Mesenchymal stem cell (in vitro differentiated cells and primary cell): ENCODE data around the gene TOMM70.

Experiments used
- DNase-seq: peaks from one replicate; pipeline ENCODE4 v3.0.0-alpha.2; 2013
- H2AFZ ChIP-seq: one replicate; pipeline ENCODE4 v1.6.1; 2013; ENCODE audit warnings: low read depth, mild to moderate bottlenecking, control low read depth, inconsistent platforms, low read length, moderate library complexity
- H2AK5ac ChIP-seq: 2 replicates; pipeline ENCODE4 v1.6.1; 2013; ENCODE audit warnings: low read length, moderate library complexity, mild to moderate bottlenecking, inconsistent platforms; ENCODE audit not compliant: severe bottlenecking
- H2BK120ac ChIP-seq: one replicate; pipeline ENCODE4 v1.6.1; 2013; ENCODE audit warnings: low read depth, mild to moderate bottlenecking, inconsistent platforms, low read length, moderate library complexity
- H2BK12ac ChIP-seq, 2 experiments: one replicate each; pipeline ENCODE4 v1.6.1; 2013; ENCODE audit warnings: inconsistent platforms in 2 of 2, low read length in 2 of 2, mild to moderate bottlenecking in 2 of 2, moderate library complexity in 2 of 2, control low read depth in 1 of 2
- H2BK15ac ChIP-seq: one replicate; pipeline ENCODE4 v1.6.1; 2013; ENCODE audit warnings: mild to moderate bottlenecking, low read depth, inconsistent platforms; ENCODE audit not compliant: poor library complexity, severe bottlenecking
- H2BK5ac ChIP-seq: 2 replicates; pipeline ENCODE4 v1.6.1; 2013; ENCODE audit warnings: low read depth, mild to moderate bottlenecking, low read length, control low read depth, inconsistent platforms; ENCODE audit not compliant: poor library complexity, severe bottlenecking
- H3K14ac ChIP-seq, 2 experiments: one replicate each; pipeline ENCODE4 v1.6.1; 2013; ENCODE audit warnings: inconsistent platforms in 2 of 2, low read length in 2 of 2, control low read depth in 1 of 2, mild to moderate bottlenecking in 1 of 2, moderate library complexity in 1 of 2
- H3K18ac ChIP-seq, 2 experiments: one replicate each; pipeline ENCODE4 v1.6.1; 2013; ENCODE audit warnings: inconsistent platforms in 2 of 2, low read length in 2 of 2, control low read depth in 1 of 2, low read depth in 1 of 2, mild to moderate bottlenecking in 1 of 2
- H3K23ac ChIP-seq, 2 experiments: one replicate each; pipeline ENCODE4 v1.6.1; 2013; ENCODE audit warnings: inconsistent platforms in 2 of 2, low read length in 2 of 2, mild to moderate bottlenecking in 2 of 2, moderate library complexity in 2 of 2, control low read depth in 1 of 2
- H3K27ac ChIP-seq: 2 replicates; pipeline ENCODE4 v1.5.1; 2013; ENCODE audit warnings: mild to moderate bottlenecking, moderate library complexity, low read length, control low read depth, inconsistent platforms; ENCODE audit not compliant: poor library complexity, severe bottlenecking
- H3K27me3 ChIP-seq, 2 experiments: 2 replicates each; pipeline versions ENCODE4 v1.6.1 to v1.7.0; 2013; ENCODE audit warnings: low read length in 2 of 2, mild to moderate bottlenecking in 2 of 2, moderate library complexity in 2 of 2, control low read depth in 1 of 2, inconsistent platforms in 1 of 2; ENCODE audit not compliant: control insufficient read depth in 1 of 2, insufficient read depth in 1 of 2
- H3K36me3 ChIP-seq, 2 experiments: 2 replicates each; pipeline versions ENCODE4 v1.6.1 to v1.7.0; 2013; ENCODE audit warnings: low read length in 2 of 2, control low read depth in 1 of 2, inconsistent platforms in 1 of 2, low read depth in 1 of 2, mild to moderate bottlenecking in 1 of 2; ENCODE audit not compliant: insufficient read depth in 2 of 2, control insufficient read depth in 1 of 2
- H3K4ac ChIP-seq, 2 experiments: one replicate each; pipeline ENCODE4 v1.6.1; 2013; ENCODE audit warnings: inconsistent platforms in 2 of 2, low read length in 2 of 2, mild to moderate bottlenecking in 2 of 2, moderate library complexity in 2 of 2, control low read depth in 1 of 2, low read depth in 1 of 2
- H3K4me1 ChIP-seq: 2 replicates; pipeline ENCODE4 v1.6.1; 2013; ENCODE audit warnings: low read depth, low read length, control low read depth; ENCODE audit not compliant: control insufficient read depth, insufficient read depth
- H3K4me2 ChIP-seq: 2 replicates; pipeline ENCODE4 v1.6.1; 2013; ENCODE audit warnings: low read length, mild to moderate bottlenecking, inconsistent platforms; ENCODE audit not compliant: poor library complexity, severe bottlenecking
- H3K4me3 ChIP-seq, 2 experiments: 2 replicates each; pipeline versions ENCODE4 v1.5.1 to v1.7.0; 2013; ENCODE audit warnings: low read length in 2 of 2, mild to moderate bottlenecking in 2 of 2, control low read depth in 1 of 2, low read depth in 1 of 2; ENCODE audit not compliant: insufficient read depth in 1 of 2
- H3K79me1 ChIP-seq: replicated peaks from 2 replicates; pipeline ENCODE4 v1.6.1; 2013; ENCODE audit warnings: mild to moderate bottlenecking, control low read depth, low read length, inconsistent platforms; ENCODE audit not compliant: poor library complexity, severe bottlenecking
- H3K9ac ChIP-seq: 2 replicates; pipeline ENCODE4 v1.7.0; 2013; ENCODE audit warnings: mild to moderate bottlenecking, low read length, moderate library complexity
- H3K9me3 ChIP-seq: 2 replicates; pipeline ENCODE4 v1.7.0; 2013; ENCODE audit warnings: mild to moderate bottlenecking, low read length; ENCODE audit not compliant: control insufficient read depth
- H4K8ac ChIP-seq: one replicate; pipeline ENCODE4 v1.6.1; 2013; ENCODE audit warnings: inconsistent platforms, mild to moderate bottlenecking, low read length, moderate library complexity
- H4K91ac ChIP-seq: one replicate; pipeline ENCODE4 v1.6.1; 2013; ENCODE audit warnings: mild to moderate bottlenecking, low read length, inconsistent platforms
- WGBS: methylation state at CpG from one replicate; pipeline ENCODE4 v1.1.7; 2013; ENCODE audit warnings: mixed read lengths; 5-methylcytosine and 5-hydroxymethylcytosine counted together

TOMM70 gene

GRCh38 chr3:100359035-100359434, 41.9 kb downstream of the TOMM70 start:
- 97% methylated on average over 2 of the region's 3 CpGs for WGBS
- Histone ChIP-seq H3K79me1 (peaks cover 3% of the 10 kb centered on the region), H4K8ac (no peak overlapping the region)

GRCh38 chr3:100358413-100358812, 42.5 kb downstream of the TOMM70 start:
- H2BK12ac ChIP-seq, result no peak overlapping the region
- H2BK5ac ChIP-seq, result no peak overlapping the region
- no peaks in the 10 kb centered on the region for H3K9me3 ChIP-seq
- no peak overlapping the region for H2BK120ac ChIP-seq
- DNase-seq, result peak; percentile 24
- H4K91ac ChIP-seq, result no peak overlapping the region
- no peaks in the 10 kb centered on the region for H3K27me3 ChIP-seq
- H3K4me3 ChIP-seq, result no peak overlapping the region
- no peak overlapping the region for H3K4ac ChIP-seq
- no peak overlapping the region for H3K14ac ChIP-seq
- H3K18ac ChIP-seq, result no peak overlapping the region
- H3K23ac ChIP-seq, result no peak overlapping the region
- peaks cover 17 to 90% of the 10 kb centered on the region in 2 experiments for H3K36me3 ChIP-seq
- 97% methylated on average over 2 of the region's 2 CpGs for WGBS
- H3K9ac ChIP-seq, result no peak overlapping the region
- no peak overlapping the region for H2BK15ac ChIP-seq
- peaks cover 4% of the 10 kb centered on the region for H3K4me1 ChIP-seq
- H3K4me2 ChIP-seq, result no peak overlapping the region
- H2AFZ ChIP-seq, result no peak overlapping the region
- peaks cover 5% of the 10 kb centered on the region for H3K79me1 ChIP-seq
- H2AK5ac ChIP-seq, result no peak overlapping the region
- no peak overlapping the region for H4K8ac ChIP-seq
- H3K27ac ChIP-seq, result no peak overlapping the region

More at GRCh38 chr3:100359035-100359434, 41.9 kb downstream of the TOMM70 start:
- Histone ChIP-seq H4K91ac (no peak overlapping the region), H3K27ac (no peak overlapping the region), H3K18ac (no peak overlapping the region), H2BK15ac (no peak overlapping the region), H3K4me2 (no peak overlapping the region), H3K36me3 (peaks cover 13 to 90% of the 10 kb centered on the region in 2 experiments), H3K9me3 (no peaks in the 10 kb centered on the region), H3K14ac (no peak overlapping the region), H3K23ac (no peak overlapping the region), H3K27me3 (no peaks in the 10 kb centered on the region), H3K4me3 (no peak overlapping the region), H3K4ac (no peak overlapping the region), H2AK5ac (no peak overlapping the region), H2BK5ac (no peak overlapping the region), H3K9ac (no peak overlapping the region), H2AFZ (no peak overlapping the region), H2BK120ac (no peak overlapping the region), H2BK12ac (no peak overlapping the region), H3K4me1 (peaks cover 2% of the 10 kb centered on the region)
- DNase-seq, result no peak

- DNase-seq, result no peak
- Histone ChIP-seq H4K8ac (no peak overlapping the region), H3K9ac (no peak overlapping the region), H3K4me3 (no peak overlapping the region), H3K27ac (peak overlapping the region; percentile 33), H2AK5ac (peak overlapping the region; percentile 19), H3K4ac (no peak overlapping the region), H3K4me1 (peaks cover 4% of the 10 kb centered on the region), H2BK5ac (no peak overlapping the region), H4K91ac (no peak overlapping the region), H3K79me1 (peaks cover 11% of the 10 kb centered on the region), H2AFZ (no peak overlapping the region), H3K23ac (no peak overlapping the region), H3K18ac (no peak overlapping the region), H3K4me2 (no peak overlapping the region), H2BK120ac (no peak overlapping the region), H3K36me3 (peaks cover 22 to 81% of the 10 kb centered on the region in 2 experiments), H2BK12ac (no peak overlapping the region), H3K27me3 (no peaks in the 10 kb centered on the region), H2BK15ac (no peak overlapping the region), H3K9me3 (peaks cover 3% of the 10 kb centered on the region), H3K14ac (no peak overlapping the region)
- WGBS, result 90% methylated on average over 2 of the region's 3 CpGs
Measured at GRCh38 chr3:100354850-100355249, 46.0 kb downstream of the TOMM70 start.

- Histone ChIP-seq H3K23ac (no peak overlapping the region), H3K4me3 (no peak overlapping the region), H4K8ac (no peak overlapping the region), H3K9me3 (peaks cover 3% of the 10 kb centered on the region), H3K36me3 (peaks cover 26 to 86% of the 10 kb centered on the region in 2 experiments), H4K91ac (no peak overlapping the region), H3K4me1 (peaks cover 4% of the 10 kb centered on the region), H2BK120ac (no peak overlapping the region), H3K4me2 (no peak overlapping the region), H3K18ac (no peak overlapping the region), H3K9ac (no peak overlapping the region), H2AFZ (no peak overlapping the region), H2BK15ac (no peak overlapping the region), H3K14ac (no peak overlapping the region), H3K27ac (no peak overlapping the region), H2BK5ac (no peak overlapping the region), H3K27me3 (no peaks in the 10 kb centered on the region), H3K4ac (no peak overlapping the region), H3K79me1 (peaks cover 14% of the 10 kb centered on the region), H2AK5ac (no peak overlapping the region), H2BK12ac (no peak overlapping the region)
- 99% methylated on average over 10 of the region's 10 CpGs for WGBS
- DNase-seq, result no peak
Measured at GRCh38 chr3:100352296-100353231, 48.3 kb downstream of the TOMM70 start.
